Adipose tissue (tissue), 3 donors: ENCODE results near the gene SCMH1. TPM values are rescaled to one million over a fixed set of nuclear protein-coding genes. Genes with fewer than 3 reads are reported as not detected.
"Not testable (repeated sequence)": the region's sequence is repeated elsewhere in the genome, so short reads cannot be mapped to it uniquely, and the experiment has no call there.

Experiments used
- H3K27ac ChIP-seq: one replicate; pipeline ENCODE4 v1.5.1; 2013; ENCODE audit warnings: low read depth, low read length
- WGBS, 3 donors: extraction: QIAGEN DNeasy Blood & Tissue Kit; methylation state at CpG; one replicate each; pipeline ENCODE4 v1.1.7; 2013; 5-methylcytosine and 5-hydroxymethylcytosine counted together
- polyA plus RNA-seq, 3 donors: library from polyadenylated mRNA; stranded (reverse); fragments of 200-250 nt; gene quantifications; one replicate each; pipeline ENCODE4 v1.2.3, GENCODE V29; 2013
- donor health status: healthy with polysubstance abuse.
- donor health status: Bipolar disorder and iron deficiency.
- donor health status: healthy.

Gene SCMH1
- polyA plus RNA-seq, 3 donors = 24.1 to 26.3 (median 24.4) TPM

GRCh38 chr1:41260768-41261167 lies 18.7 kb upstream of the SCMH1 start:
- WGBS, 3 donors = 94 to 99% (median 98%) methylated on average over 2 of the region's 2 CpGs

GRCh38 chr1:41259221-41259620 lies 17.1 kb upstream of the SCMH1 start:
- no peak overlapping the region for H3K27ac ChIP-seq
- 74 to 95% (median 84%) methylated on average over 3 of the region's 3 CpGs for WGBS, 3 donors

More at GRCh38 chr1:41260768-41261167, 18.7 kb upstream of the SCMH1 start:
- H3K27ac ChIP-seq = no peak overlapping the region

GRCh38 chr1:41255978-41256377 lies 13.9 kb upstream of the SCMH1 start:
- H3K27ac ChIP-seq = no peak overlapping the region
- WGBS, 3 donors = 74 to 94% (median 88%) methylated on average over 1 of the region's 1 CpG

- WGBS, 3 donors = 87 to 98% (median 95%) methylated on average over 1 of the region's 1 CpG
Observed at GRCh38 chr1:41251120-41251519, 9.0 kb upstream of the SCMH1 start.

GRCh38 chr1:41249319-41249718 lies 7.2 kb upstream of the SCMH1 start:
- 71 to 82% (median 75%) methylated on average over 5 of the region's 5 CpGs for WGBS, 3 donors
- no peak overlapping the region for H3K27ac ChIP-seq

More at GRCh38 chr1:41251120-41251519, 9.0 kb upstream of the SCMH1 start:
- not testable (repeated sequence) for H3K27ac ChIP-seq

GRCh38 chr1:41246568-41246967 lies 4.5 kb upstream of the SCMH1 start:
- no peak overlapping the region for H3K27ac ChIP-seq
- 57 to 94% (median 79%) methylated on average over 1 of the region's 1 CpG for WGBS, 3 donors

- H3K27ac ChIP-seq = no peak overlapping the region
- WGBS, 3 donors = 74 to 81% (median 81%) methylated on average over 2 of the region's 2 CpGs
Observed at GRCh38 chr1:41245659-41246058, 3.6 kb upstream of the SCMH1 start.

GRCh38 chr1:41243079-41243385 lies 926 bp upstream of the SCMH1 start:
- 80 to 97% (median 86%) methylated on average over 3 of the region's 3 CpGs for WGBS, 3 donors
- no peak overlapping the region for H3K27ac ChIP-seq

GRCh38 chr1:41242342-41243078 lies 404 bp upstream of the SCMH1 start:
- H3K27ac ChIP-seq = no peak overlapping the region
- 14 to 24% (median 18%) methylated on average over 39 to 51 of the region's 51 CpGs for WGBS, 3 donors

- peak overlapping the region; percentile 85 for H3K27ac ChIP-seq
- WGBS, 3 donors = 0 to 1% (median 0%) methylated on average over 24 to 45 of the region's 45 CpGs
Observed at GRCh38 chr1:41241354-41241748, 755 bp downstream of the SCMH1 start.

- 6 to 15% (median 6%) methylated on average over 12 of the region's 12 CpGs for WGBS, 3 donors
- H3K27ac ChIP-seq = peak overlapping the region; percentile 13
Observed at GRCh38 chr1:41240781-41241353, 1.2 kb downstream of the SCMH1 start.

- H3K27ac ChIP-seq = no peak overlapping the region
Observed at GRCh38 chr1:41239988-41240610, 2.0 kb downstream of the SCMH1 start.

- 68 to 74% (median 73%) methylated on average over 5 of the region's 5 CpGs for WGBS, 3 donors
- H3K27ac ChIP-seq = no peak overlapping the region
Observed at GRCh38 chr1:41238311-41238988, 3.7 kb downstream of the SCMH1 start.

- 79 to 88% (median 82%) methylated on average over 2 of the region's 2 CpGs for WGBS, 3 donors
- H3K27ac ChIP-seq = no peak overlapping the region
Observed at GRCh38 chr1:41236781-41237180, 5.3 kb downstream of the SCMH1 start.

GRCh38 chr1:41235893-41236292 lies 6.2 kb downstream of the SCMH1 start:
- no peak overlapping the region for H3K27ac ChIP-seq

- 63 to 88% (median 83%) methylated on average over 1 of the region's 1 CpG for WGBS, 3 donors
- no peak overlapping the region for H3K27ac ChIP-seq
Observed at GRCh38 chr1:41233708-41234107, 8.4 kb downstream of the SCMH1 start.

GRCh38 chr1:41232305-41232704 lies 9.8 kb downstream of the SCMH1 start:
- 44 to 70% (median 69%) methylated on average over 3 of the region's 3 CpGs for WGBS, 3 donors
- no peak overlapping the region for H3K27ac ChIP-seq

GRCh38 chr1:41230656-41231055 lies 11.4 kb downstream of the SCMH1 start:
- H3K27ac ChIP-seq = no peak overlapping the region
- 90 to 96% (median 92%) methylated on average over 2 of the region's 2 CpGs for WGBS, 3 donors

- not testable (repeated sequence) for H3K27ac ChIP-seq
- 97 to 100% (median 99%) methylated on average over 2 of the region's 2 CpGs for WGBS, 3 donors
Observed at GRCh38 chr1:41229219-41229618, 12.9 kb downstream of the SCMH1 start.
